ENCODE measurements around the gene SCUBE1. TPM values are rescaled to one million over a fixed set of nuclear protein-coding genes. Genes with fewer than 3 reads are reported as not detected.

The SCUBE1 gene
- 100 to 1,000 TPM in 2 of 4 donors, 10 to 100 TPM in 2; 81.3 to 214 (median 141) TPM for total RNA-seq

- Histone ChIP-seq H3K4me3 (peak within 1 kb of the TSS in 3 of 4 donors; percentile 20 to 69 (median 28)), H3K9me3 (no peaks in the 10 kb centered on the region), H3K27ac (peak within 1 kb of the TSS; percentile 0 to 83 (median 56)), H3K36me3 (no peaks in the 10 kb centered on the region), H3K4me1 (peaks cover 0 to 33% (median 2%) of the 10 kb centered on the region in 4 donors), H3K27me3 (peaks cover 0 to 50% of the 10 kb centered on the region in 2 donors)
- peak in 1 of 2 donors; percentile 59 for TF ChIP-seq POLR2A (IDR thresholded peaks at IDR 0.05)
- no peak for TF ChIP-seq EP300 (IDR thresholded peaks at IDR 0.05)
- no peak for TF ChIP-seq CTCF (IDR thresholded peaks at IDR 0.05)
- peak; percentile 53 to 56 for DNase-seq (ENCODE audit: low spot score in 2 of 2)
- WGBS, 2 donors, result 2% methylated on average over 26 of the region's 56 CpGs; no CpG with 5 or more reads in 1 of the 2 donors
Observed at GRCh38 chr22:43343262-43343669, at the start of gene SCUBE1. Gene SCUBE1 (minus strand): TSS chr22:43343372. CDS start chr22:43343261, 111 bp downstream.

GRCh38 chr22:43392385-43392989 lies 49.3 kb upstream of the SCUBE1 start:
- Histone ChIP-seq H3K36me3 (no peaks in the 10 kb centered on the region), H3K4me3 (no peak overlapping the region), H3K4me1 (peaks cover 0 to 7% (median 0%) of the 10 kb centered on the region in 4 donors), H3K27me3 (peaks cover 0 to 6% of the 10 kb centered on the region in 2 donors), H3K9me3 (peaks cover 0 to 3% (median 0%) of the 10 kb centered on the region in 4 donors), H3K27ac (no peak overlapping the region)
- DNase-seq (ENCODE audit: low spot score in 2 of 2), result no peak
- 83 to 84% methylated on average over 9 of the region's 9 CpGs for WGBS, 2 donors
- no peak for TF ChIP-seq POLR2A (IDR thresholded peaks at IDR 0.05)
- no peak for TF ChIP-seq CTCF (IDR thresholded peaks at IDR 0.05)
- no peak for TF ChIP-seq EP300 (IDR thresholded peaks at IDR 0.05)

- no peak overlapping the region for H3K27ac ChIP-seq
- WGBS, 2 donors, result 81 to 84% methylated on average over 3 of the region's 3 CpGs
- H3K9me3 ChIP-seq, result peaks cover 0 to 3% (median 0%) of the 10 kb centered on the region in 4 donors
- DNase-seq (ENCODE audit: low spot score in 2 of 2), result no peak
- H3K4me3 ChIP-seq, result no peak overlapping the region
- H3K4me1 ChIP-seq, result peaks cover 0 to 7% (median 0%) of the 10 kb centered on the region in 4 donors
- peaks cover 0 to 17% of the 10 kb centered on the region in 2 donors for H3K27me3 ChIP-seq
- H3K36me3 ChIP-seq, result no peaks in the 10 kb centered on the region
- TF ChIP-seq EP300 (IDR thresholded peaks at IDR 0.05) (no peak), POLR2A (IDR thresholded peaks at IDR 0.05) (no peak), CTCF (IDR thresholded peaks at IDR 0.05) (no peak)
Observed at GRCh38 chr22:43391306-43391705, 48.1 kb upstream of the SCUBE1 start.

GRCh38 chr22:43390872-43391271 lies 47.7 kb upstream of the SCUBE1 start:
- Histone ChIP-seq H3K9me3 (peaks cover 0 to 3% (median 0%) of the 10 kb centered on the region in 4 donors), H3K27ac (no peak overlapping the region), H3K4me1 (peaks cover 0 to 9% (median 0%) of the 10 kb centered on the region in 4 donors), H3K36me3 (no peaks in the 10 kb centered on the region), H3K27me3 (peaks cover 0 to 17% of the 10 kb centered on the region in 2 donors), H3K4me3 (no peak overlapping the region)
- DNase-seq (ENCODE audit: low spot score in 2 of 2), result no peak
- TF ChIP-seq EP300 (IDR thresholded peaks at IDR 0.05), result no peak
- TF ChIP-seq CTCF (IDR thresholded peaks at IDR 0.05), result no peak
- no peak for TF ChIP-seq POLR2A (IDR thresholded peaks at IDR 0.05)
- WGBS, 2 donors, result 84 to 94% methylated on average over 4 of the region's 4 CpGs

- Histone ChIP-seq H3K36me3 (no peaks in the 10 kb centered on the region), H3K27ac (no peak overlapping the region), H3K4me3 (no peak overlapping the region), H3K9me3 (peaks cover 0 to 3% (median 0%) of the 10 kb centered on the region in 4 donors), H3K4me1 (peaks cover 0 to 14% (median 0%) of the 10 kb centered on the region in 4 donors), H3K27me3 (peaks cover 0 to 22% of the 10 kb centered on the region in 2 donors)
- TF ChIP-seq CTCF (IDR thresholded peaks at IDR 0.05) (no peak), POLR2A (IDR thresholded peaks at IDR 0.05) (no peak), EP300 (IDR thresholded peaks at IDR 0.05) (no peak)
- 88 to 91% methylated on average over 3 of the region's 3 CpGs for WGBS, 2 donors
- DNase-seq (ENCODE audit: low spot score in 2 of 2), result no peak
Observed at GRCh38 chr22:43390166-43390565, 47.0 kb upstream of the SCUBE1 start.
